NCI-H1105 (cell line): ENCODE measurements around the gene SLC7A6OS.

ENCODE experiments used
- DNase-seq: peaks from one replicate; lab custom pipeline; 2025; lab: John Stamatoyannopoulos, UW

Gene SLC7A6OS

GRCh38 chr16:68310774-68311511 lies at the start of gene SLC7A6OS, which contains the start of gene PRMT7:
TSS of gene SLC7A6OS (minus strand) at chr16:68310946. CDS start at chr16:68310926, 20 bp downstream.
TSS of gene PRMT7 (plus strand) at chr16:68311019. CDS start at chr16:68315980, 4,961 bp downstream.
- DNase-seq, result peak; percentile 72

- DNase-seq, result no peak
These were observed 48.8 kb upstream of the SLC7A6OS start for GRCh38 chr16:68359398-68360191.

- no peak for DNase-seq
These were observed 48.2 kb upstream of the SLC7A6OS start for GRCh38 chr16:68358951-68359350.

GRCh38 chr16:68357923-68358322 lies 47.2 kb upstream of the SLC7A6OS start:
- no peak for DNase-seq

GRCh38 chr16:68357521-68357922 lies 46.8 kb upstream of the SLC7A6OS start:
- DNase-seq, result no peak

GRCh38 chr16:68356919-68357286 lies 46.2 kb upstream of the SLC7A6OS start:
- no peak for DNase-seq

GRCh38 chr16:68356249-68356918 lies 45.6 kb upstream of the SLC7A6OS start:
- no peak for DNase-seq

GRCh38 chr16:68355447-68356248 lies 44.9 kb upstream of the SLC7A6OS start:
- DNase-seq, result no peak

GRCh38 chr16:68354816-68355215 lies 44.1 kb upstream of the SLC7A6OS start:
- no peak for DNase-seq

- no peak for DNase-seq
These were observed 42.6 kb upstream of the SLC7A6OS start for GRCh38 chr16:68353366-68353765.

GRCh38 chr16:68351991-68352431 lies 41.3 kb upstream of the SLC7A6OS start:
- no peak for DNase-seq

- DNase-seq, result no peak
These were observed 40.7 kb upstream of the SLC7A6OS start for GRCh38 chr16:68351463-68351862.

- no peak for DNase-seq
These were observed 40.1 kb upstream of the SLC7A6OS start for GRCh38 chr16:68350813-68351350.

- DNase-seq, result no peak
These were observed 39.2 kb upstream of the SLC7A6OS start for GRCh38 chr16:68349838-68350410.

GRCh38 chr16:68348639-68349445 lies 38.1 kb upstream of the SLC7A6OS start:
- no peak for DNase-seq

- no peak for DNase-seq
These were observed 36.9 kb upstream of the SLC7A6OS start for GRCh38 chr16:68347605-68348004.

- DNase-seq, result no peak
These were observed 36.2 kb upstream of the SLC7A6OS start for GRCh38 chr16:68346892-68347480.

- no peak for DNase-seq
These were observed 35.4 kb upstream of the SLC7A6OS start for GRCh38 chr16:68345958-68346635.

GRCh38 chr16:68345351-68345810 lies 34.6 kb upstream of the SLC7A6OS start:
- DNase-seq, result no peak
